Esophagus squamous epithelium (tissue), 4 donors: Measurements from ENCODE around the gene HIPK1.

ENCODE experiments used
- CTCF ChIP-seq, 6 experiments: fragments of 450-650 bp in 4 of 6; fragments of 200-600 bp in 2 of 6; sonication (generic) in 2 of 6; IDR thresholded peaks; one replicate each; pipeline ENCODE4 v1.5.1; 2016 to 2019; ENCODE audit warnings: antibody characterized with exemption in 6 of 6, mild to moderate bottlenecking in 4 of 6, moderate library complexity in 4 of 6
- POLR2A ChIP-seq, 4 donors: fragments of 450-650 bp; IDR thresholded peaks; one replicate each; pipeline ENCODE4 v1.6.1; 2017; ENCODE audit warnings: antibody characterized with exemption in 4 of 4, mild to moderate bottlenecking in 4 of 4, moderate library complexity in 3 of 4

DNA sequence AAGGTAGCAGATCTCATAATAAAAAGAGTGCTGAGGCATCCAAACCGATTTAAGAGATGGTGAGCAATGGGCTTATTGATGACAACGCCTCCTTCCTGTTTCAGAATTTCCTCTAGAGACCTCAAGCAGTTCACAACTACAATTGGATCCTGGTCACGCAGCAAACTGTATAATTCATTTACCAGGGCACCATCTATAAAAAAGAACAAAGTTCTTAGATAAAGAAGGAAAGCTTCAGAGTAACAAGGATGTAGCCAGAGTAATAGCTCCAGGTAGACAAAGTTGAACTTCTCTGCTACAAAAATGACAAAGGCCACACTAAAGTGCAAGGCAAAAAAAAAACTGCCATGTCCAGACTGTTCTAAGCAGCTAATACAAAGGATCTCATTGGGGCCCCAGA lies 27.9 kb upstream of the HIPK1 start:
- TF ChIP-seq POLR2A (IDR thresholded peaks at IDR 0.05), result no peak
- TF ChIP-seq CTCF (IDR thresholded peaks at IDR 0.05), result no peak
